ENCODE data around the gene ORAI3. TPM values are rescaled to one million over a fixed set of nuclear protein-coding genes. Genes with fewer than 3 reads are reported as not detected.

ORAI3 gene
- total RNA-seq, 1 donor from 2014 or later = 10.2 TPM

DNA sequence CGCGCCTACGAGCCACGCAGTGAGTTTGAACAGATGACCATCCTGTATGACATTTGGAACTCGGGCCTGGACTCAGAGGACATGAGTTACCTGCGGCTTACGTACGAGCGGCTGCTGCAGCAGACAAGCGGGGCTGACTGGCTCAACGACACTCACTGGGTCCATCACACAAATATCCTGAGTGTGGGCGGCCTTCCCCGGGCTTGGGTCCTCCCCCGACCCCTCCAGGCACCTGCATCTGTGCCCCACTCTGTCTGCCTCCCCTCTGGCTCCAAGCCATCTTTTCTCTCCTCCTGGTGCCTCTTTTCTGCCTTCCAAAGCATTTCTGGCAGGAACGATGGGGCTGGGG is 31.1 kb downstream of the ORAI3 start:
- H3K36me3 Mint-ChIP-seq = peaks cover 26% of the 10 kb centered on the region
- no peak for DNase-seq (ENCODE audit: low spot score)
- no peaks in the 10 kb centered on the region for H3K4me1 ChIP-seq
- H4K20me1 ChIP-seq (ENCODE audit: low read depth) = peaks cover 14% of the 10 kb centered on the region
- H3F3A ChIP-seq (ENCODE audit: low read depth) = peaks cover 10% of the 10 kb centered on the region
- no peaks in the 10 kb centered on the region for H3K36me3 ChIP-seq
- H3K27ac ChIP-seq = no peak overlapping the region
- H3K27me3 ChIP-seq = no peaks in the 10 kb centered on the region
- H3K9me3 Mint-ChIP-seq = no peaks in the 10 kb centered on the region
- peaks cover 9% of the 10 kb centered on the region for H3K27me3 Mint-ChIP-seq (ENCODE audit: insufficient read depth, low read depth)
- no peaks in the 10 kb centered on the region for H3K9me3 ChIP-seq (ENCODE audit: low read depth)
- H3K27ac Mint-ChIP-seq = no peak overlapping the region
- no peak overlapping the region for H3K4me3 Mint-ChIP-seq
- H3K4me2 ChIP-seq = no peak overlapping the region
- no peak overlapping the region for H3K4me3 ChIP-seq
- H2AFZ ChIP-seq (replicated peaks) = no peak overlapping the region
- H3K9ac ChIP-seq = no peak overlapping the region
- TF ChIP-seq, protein P1, sequence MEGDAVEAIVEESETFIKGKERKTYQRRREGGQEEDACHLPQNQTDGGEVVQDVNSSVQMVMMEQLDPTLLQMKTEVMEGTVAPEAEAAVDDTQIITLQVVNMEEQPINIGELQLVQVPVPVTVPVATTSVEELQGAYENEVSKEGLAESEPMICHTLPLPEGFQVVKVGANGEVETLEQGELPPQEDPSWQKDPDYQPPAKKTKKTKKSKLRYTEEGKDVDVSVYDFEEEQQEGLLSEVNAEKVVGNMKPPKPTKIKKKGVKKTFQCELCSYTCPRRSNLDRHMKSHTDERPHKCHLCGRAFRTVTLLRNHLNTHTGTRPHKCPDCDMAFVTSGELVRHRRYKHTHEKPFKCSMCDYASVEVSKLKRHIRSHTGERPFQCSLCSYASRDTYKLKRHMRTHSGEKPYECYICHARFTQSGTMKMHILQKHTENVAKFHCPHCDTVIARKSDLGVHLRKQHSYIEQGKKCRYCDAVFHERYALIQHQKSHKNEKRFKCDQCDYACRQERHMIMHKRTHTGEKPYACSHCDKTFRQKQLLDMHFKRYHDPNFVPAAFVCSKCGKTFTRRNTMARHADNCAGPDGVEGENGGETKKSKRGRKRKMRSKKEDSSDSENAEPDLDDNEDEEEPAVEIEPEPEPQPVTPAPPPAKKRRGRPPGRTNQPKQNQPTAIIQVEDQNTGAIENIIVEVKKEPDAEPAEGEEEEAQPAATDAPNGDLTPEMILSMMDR (IDR thresholded peaks at IDR 0.05) = no peak
- TF ChIP-seq EZH2phosphoT487 (IDR thresholded peaks at IDR 0.05) (no peak), EZH2 (IDR thresholded peaks at IDR 0.05) (no peak)
- no peaks in the 10 kb centered on the region for H3K4me1 Mint-ChIP-seq
- H3K79me2 ChIP-seq (ENCODE audit: low read depth) = no peaks in the 10 kb centered on the region

DNA sequence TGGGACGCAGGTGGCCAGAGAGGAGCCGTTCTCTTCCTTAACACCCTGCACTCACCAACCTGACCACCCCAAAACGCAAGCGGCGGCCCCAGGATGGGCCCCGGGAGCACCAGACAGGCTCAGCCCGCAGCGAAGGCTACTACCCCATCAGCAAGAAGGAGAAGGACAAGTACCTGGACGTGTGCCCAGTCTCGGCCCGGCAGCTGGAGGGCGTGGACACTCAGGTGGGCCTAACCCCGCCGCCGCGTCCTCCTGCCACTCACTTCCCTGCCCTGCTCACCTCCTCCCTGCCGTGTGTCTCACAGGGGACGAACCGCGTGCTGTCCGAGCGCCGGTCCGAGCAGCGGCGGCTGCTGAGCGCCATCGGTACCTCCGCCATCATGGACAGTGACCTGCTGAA is 31.6 kb downstream of the ORAI3 start:
- Mint-ChIP-seq H3K4me3 (no peak overlapping the region), H3K4me1 (no peaks in the 10 kb centered on the region), H3K27me3 (ENCODE audit: insufficient read depth, low read depth) (peaks cover 9% of the 10 kb centered on the region), H3K9me3 (no peaks in the 10 kb centered on the region), H3K27ac (no peak overlapping the region), H3K36me3 (peaks cover 26% of the 10 kb centered on the region)
- peaks cover 10% of the 10 kb centered on the region for H3F3A ChIP-seq (ENCODE audit: low read depth)
- no peaks in the 10 kb centered on the region for H3K4me1 ChIP-seq
- H3K27ac ChIP-seq = no peak overlapping the region
- no peaks in the 10 kb centered on the region for H3K79me2 ChIP-seq (ENCODE audit: low read depth)
- H3K27me3 ChIP-seq = no peaks in the 10 kb centered on the region
- no peak for DNase-seq (ENCODE audit: low spot score)
- peaks cover 14% of the 10 kb centered on the region for H4K20me1 ChIP-seq (ENCODE audit: low read depth)
- H3K4me3 ChIP-seq = no peak overlapping the region
- H3K36me3 ChIP-seq = no peaks in the 10 kb centered on the region
- H2AFZ ChIP-seq (replicated peaks) = no peak overlapping the region
- H3K4me2 ChIP-seq = no peak overlapping the region
- TF ChIP-seq EZH2phosphoT487 (IDR thresholded peaks at IDR 0.05) (no peak), EZH2 (IDR thresholded peaks at IDR 0.05) (no peak)
- TF ChIP-seq, protein P1 (IDR thresholded peaks at IDR 0.05) = no peak
- no peaks in the 10 kb centered on the region for H3K9me3 ChIP-seq (ENCODE audit: low read depth)
- H3K9ac ChIP-seq = no peak overlapping the region

DNA sequence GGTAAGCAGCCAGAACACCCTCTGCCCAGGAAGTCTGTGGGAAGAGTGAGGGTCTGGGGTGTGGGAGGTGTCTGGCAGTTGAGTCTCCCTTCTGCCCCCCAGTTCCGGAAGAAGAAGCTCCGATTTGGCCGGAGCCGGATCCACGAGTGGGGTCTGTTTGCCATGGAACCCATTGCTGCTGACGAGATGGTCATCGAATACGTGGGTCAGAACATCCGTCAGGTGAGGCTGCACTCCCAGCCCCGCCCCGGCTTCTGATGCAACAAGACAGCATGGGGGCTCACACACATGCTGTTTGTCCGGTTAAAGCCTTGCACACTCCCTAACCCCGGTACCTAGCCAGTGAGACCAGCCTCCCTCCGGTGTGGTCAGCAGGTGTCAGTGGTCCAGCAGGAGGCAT is 32.1 kb downstream of the ORAI3 start:
- Histone ChIP-seq H3K27ac (no peak overlapping the region), H3K36me3 (no peaks in the 10 kb centered on the region)
- peaks cover 8% of the 10 kb centered on the region for H3K27me3 Mint-ChIP-seq (ENCODE audit: insufficient read depth, low read depth)

More for the DNA sequence above, 32.1 kb downstream of the ORAI3 start:
- no peaks in the 10 kb centered on the region for H3K79me2 ChIP-seq (ENCODE audit: low read depth)
- H3K27ac Mint-ChIP-seq = no peak overlapping the region
- DNase-seq (ENCODE audit: low spot score) = no peak
- no peaks in the 10 kb centered on the region for H3K9me3 Mint-ChIP-seq
- H3F3A ChIP-seq (ENCODE audit: low read depth) = peaks cover 10% of the 10 kb centered on the region
- peaks cover 21% of the 10 kb centered on the region for H3K36me3 Mint-ChIP-seq
- H3K4me1 ChIP-seq = no peaks in the 10 kb centered on the region
- H4K20me1 ChIP-seq (ENCODE audit: low read depth) = peaks cover 14% of the 10 kb centered on the region
- TF ChIP-seq, protein P1 (IDR thresholded peaks at IDR 0.05) = no peak
- no peak for TF ChIP-seq EZH2phosphoT487 (IDR thresholded peaks at IDR 0.05)
- no peak for TF ChIP-seq EZH2 (IDR thresholded peaks at IDR 0.05)
- H3K9ac ChIP-seq = no peak overlapping the region
- no peaks in the 10 kb centered on the region for H3K4me1 Mint-ChIP-seq
- no peak overlapping the region for H3K4me2 ChIP-seq
- no peaks in the 10 kb centered on the region for H3K27me3 ChIP-seq
- no peak overlapping the region for H2AFZ ChIP-seq (replicated peaks)
- no peak overlapping the region for H3K4me3 Mint-ChIP-seq
- H3K9me3 ChIP-seq (ENCODE audit: low read depth) = no peaks in the 10 kb centered on the region
- no peak overlapping the region for H3K4me3 ChIP-seq
